ENCODE measurements around the gene VSTM2B.

DNA sequence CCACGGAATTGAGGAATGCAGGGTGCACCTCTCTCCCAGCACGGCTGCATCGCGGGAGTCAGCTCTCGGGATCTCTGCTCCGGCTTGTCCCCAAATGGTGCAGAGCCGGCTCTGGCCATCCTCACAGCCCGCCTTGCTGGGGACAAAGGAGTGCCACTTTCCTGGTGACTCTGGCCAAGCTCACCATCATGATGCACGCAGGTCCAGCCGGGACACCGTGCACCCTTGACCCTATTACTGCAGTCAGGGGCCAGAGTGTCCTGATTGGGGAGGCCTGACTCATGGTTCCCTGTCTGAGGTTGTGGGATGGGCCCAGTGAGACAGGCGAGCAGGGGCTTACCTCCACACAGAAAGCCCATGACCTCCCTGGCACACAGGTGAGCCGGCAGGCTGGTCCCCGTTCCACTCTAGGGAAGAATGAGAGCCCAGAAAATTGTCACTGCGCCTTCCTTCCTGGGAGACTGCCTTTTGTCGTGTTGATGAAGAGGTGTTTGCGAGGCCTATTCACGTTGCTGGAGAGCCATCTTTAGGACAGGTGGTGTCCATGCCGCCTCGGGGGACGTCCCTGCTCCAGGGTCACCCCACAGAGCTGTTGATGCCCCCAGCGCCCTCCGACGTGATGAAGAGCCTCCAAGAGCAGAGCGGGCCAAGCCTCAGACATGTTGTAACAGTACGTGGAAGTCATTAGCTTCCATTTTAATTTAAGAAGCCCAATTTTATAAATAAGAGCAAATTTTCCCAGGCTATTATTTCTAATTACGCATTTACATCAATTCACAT is 18.5 kb upstream of the VSTM2B start:
- TF ChIP-seq, protein P1, sequence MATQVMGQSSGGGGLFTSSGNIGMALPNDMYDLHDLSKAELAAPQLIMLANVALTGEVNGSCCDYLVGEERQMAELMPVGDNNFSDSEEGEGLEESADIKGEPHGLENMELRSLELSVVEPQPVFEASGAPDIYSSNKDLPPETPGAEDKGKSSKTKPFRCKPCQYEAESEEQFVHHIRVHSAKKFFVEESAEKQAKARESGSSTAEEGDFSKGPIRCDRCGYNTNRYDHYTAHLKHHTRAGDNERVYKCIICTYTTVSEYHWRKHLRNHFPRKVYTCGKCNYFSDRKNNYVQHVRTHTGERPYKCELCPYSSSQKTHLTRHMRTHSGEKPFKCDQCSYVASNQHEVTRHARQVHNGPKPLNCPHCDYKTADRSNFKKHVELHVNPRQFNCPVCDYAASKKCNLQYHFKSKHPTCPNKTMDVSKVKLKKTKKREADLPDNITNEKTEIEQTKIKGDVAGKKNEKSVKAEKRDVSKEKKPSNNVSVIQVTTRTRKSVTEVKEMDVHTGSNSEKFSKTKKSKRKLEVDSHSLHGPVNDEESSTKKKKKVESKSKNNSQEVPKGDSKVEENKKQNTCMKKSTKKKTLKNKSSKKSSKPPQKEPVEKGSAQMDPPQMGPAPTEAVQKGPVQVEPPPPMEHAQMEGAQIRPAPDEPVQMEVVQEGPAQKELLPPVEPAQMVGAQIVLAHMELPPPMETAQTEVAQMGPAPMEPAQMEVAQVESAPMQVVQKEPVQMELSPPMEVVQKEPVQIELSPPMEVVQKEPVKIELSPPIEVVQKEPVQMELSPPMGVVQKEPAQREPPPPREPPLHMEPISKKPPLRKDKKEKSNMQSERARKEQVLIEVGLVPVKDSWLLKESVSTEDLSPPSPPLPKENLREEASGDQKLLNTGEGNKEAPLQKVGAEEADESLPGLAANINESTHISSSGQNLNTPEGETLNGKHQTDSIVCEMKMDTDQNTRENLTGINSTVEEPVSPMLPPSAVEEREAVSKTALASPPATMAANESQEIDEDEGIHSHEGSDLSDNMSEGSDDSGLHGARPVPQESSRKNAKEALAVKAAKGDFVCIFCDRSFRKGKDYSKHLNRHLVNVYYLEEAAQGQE (IDR thresholded peaks at IDR 0.05) = no peak
- no peak for TF ChIP-seq RXRA (IDR thresholded peaks at IDR 0.05)
- TF ChIP-seq, protein P2, sequence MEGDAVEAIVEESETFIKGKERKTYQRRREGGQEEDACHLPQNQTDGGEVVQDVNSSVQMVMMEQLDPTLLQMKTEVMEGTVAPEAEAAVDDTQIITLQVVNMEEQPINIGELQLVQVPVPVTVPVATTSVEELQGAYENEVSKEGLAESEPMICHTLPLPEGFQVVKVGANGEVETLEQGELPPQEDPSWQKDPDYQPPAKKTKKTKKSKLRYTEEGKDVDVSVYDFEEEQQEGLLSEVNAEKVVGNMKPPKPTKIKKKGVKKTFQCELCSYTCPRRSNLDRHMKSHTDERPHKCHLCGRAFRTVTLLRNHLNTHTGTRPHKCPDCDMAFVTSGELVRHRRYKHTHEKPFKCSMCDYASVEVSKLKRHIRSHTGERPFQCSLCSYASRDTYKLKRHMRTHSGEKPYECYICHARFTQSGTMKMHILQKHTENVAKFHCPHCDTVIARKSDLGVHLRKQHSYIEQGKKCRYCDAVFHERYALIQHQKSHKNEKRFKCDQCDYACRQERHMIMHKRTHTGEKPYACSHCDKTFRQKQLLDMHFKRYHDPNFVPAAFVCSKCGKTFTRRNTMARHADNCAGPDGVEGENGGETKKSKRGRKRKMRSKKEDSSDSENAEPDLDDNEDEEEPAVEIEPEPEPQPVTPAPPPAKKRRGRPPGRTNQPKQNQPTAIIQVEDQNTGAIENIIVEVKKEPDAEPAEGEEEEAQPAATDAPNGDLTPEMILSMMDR (IDR thresholded peaks at IDR 0.05; ENCODE audit: low read depth, low read length, missing input control) = no peak
- no peak for TF ChIP-seq GABPA (IDR thresholded peaks at IDR 0.05 in 1 of 2, conservative IDR thresholded peaks at IDR 0.05 in 1 of 2)
- TF ChIP-seq, protein P3, sequence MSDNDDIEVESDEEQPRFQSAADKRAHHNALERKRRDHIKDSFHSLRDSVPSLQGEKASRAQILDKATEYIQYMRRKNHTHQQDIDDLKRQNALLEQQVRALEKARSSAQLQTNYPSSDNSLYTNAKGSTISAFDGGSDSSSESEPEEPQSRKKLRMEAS (IDR thresholded peaks at IDR 0.05) = no peak
- no peak for TF ChIP-seq FOXA1 (IDR thresholded peaks at IDR 0.05)
- TF ChIP-seq RAD21 (IDR thresholded peaks at IDR 0.05) = no peak
- TF ChIP-seq YY1 (IDR thresholded peaks at IDR 0.05) = no peak
- TF ChIP-seq SP1 (IDR thresholded peaks at IDR 0.05) = no peak
